ENCODE data around the gene NOL7.

NOL7 gene

DNA sequence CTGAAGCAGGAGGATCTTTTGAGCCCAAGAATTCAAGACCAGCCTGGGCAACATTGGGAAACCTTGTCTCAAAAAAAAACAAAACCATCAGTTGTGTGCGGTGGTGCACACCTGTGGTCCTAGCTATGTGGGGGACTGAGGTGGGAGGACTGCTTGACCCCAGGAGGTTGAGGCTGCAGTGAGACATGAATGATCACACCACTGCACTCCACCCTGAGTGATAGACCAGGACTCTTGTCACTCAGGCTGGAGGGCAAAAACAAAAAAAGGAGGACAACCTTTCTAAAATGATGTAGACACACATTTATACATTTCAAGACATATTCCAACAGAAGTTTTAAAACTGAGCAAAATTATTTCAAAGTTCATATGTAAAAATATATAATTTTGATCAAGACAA lies 45.1 kb downstream of the NOL7 start:
- DNase-seq: no peak

DNA sequence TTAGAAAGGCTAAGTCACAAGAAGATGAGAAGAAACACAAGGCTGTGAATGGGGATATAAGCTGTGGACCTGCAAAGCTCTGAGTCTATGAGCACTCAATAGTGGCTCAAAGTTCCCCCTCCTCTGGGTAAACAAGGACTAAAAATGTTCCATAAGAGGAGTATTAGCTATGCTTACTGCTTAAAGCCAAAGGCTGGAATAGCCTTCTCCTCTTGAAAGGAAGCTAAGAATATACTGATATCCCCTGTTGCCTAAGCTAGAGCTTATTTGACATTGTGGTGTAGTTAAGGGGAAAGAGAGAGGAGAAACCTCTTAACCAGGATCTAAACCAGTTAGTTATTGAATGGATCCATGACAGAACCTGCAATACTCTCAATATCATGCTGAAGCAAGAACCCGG lies 45.8 kb downstream of the NOL7 start:
- no peak for DNase-seq

DNA sequence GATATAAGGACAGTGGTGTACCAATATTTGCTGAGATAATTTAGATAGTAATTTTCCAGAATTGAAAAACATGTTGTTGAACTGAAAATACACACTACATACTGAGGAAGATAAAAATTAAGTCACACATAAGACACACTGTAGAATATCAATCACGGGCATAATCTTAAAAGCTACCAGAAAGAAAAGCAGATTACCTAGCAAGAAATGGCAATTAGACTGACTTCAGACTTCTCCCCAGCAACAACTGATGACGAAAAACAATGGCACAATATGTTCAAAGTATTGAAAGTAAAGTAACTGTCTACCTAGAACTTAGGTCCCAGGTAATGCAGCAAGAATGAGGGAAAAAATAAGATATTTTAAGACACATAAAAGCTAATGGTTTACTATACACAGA lies 46.5 kb downstream of the NOL7 start:
- DNase-seq: no peak

DNA sequence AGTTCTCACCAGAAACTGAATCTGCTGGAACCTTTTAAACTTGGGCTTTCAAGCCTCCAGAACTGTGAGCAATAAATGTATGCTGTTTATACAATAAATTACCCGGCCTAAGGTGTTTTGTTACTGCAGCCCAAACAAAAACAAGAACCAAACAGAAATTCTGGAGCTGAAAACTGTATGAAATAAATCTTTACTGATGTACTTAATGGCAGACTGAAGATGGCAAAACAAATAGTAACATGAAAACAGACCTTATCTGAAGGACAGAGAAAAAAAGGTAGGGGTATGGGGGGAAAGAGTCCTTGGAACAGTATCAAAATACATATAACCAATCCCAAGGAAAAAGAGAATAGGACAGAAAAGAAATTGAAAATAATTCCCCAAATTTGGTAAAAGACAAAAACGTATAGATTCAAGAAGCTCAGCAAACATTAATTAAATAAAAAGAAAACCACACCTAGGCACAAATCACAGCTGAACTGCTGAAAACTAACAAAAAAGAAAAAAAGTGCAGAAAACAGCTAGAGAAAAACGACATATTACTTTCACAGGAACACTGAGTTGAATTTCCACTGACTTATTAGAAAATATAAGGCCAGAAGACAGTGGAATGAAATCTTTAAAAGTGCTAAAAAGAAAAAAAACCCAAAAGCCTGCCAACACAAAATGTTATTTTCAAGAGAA lies 47.7 kb downstream of the NOL7 start:
- DNase-seq: no peak

DNA sequence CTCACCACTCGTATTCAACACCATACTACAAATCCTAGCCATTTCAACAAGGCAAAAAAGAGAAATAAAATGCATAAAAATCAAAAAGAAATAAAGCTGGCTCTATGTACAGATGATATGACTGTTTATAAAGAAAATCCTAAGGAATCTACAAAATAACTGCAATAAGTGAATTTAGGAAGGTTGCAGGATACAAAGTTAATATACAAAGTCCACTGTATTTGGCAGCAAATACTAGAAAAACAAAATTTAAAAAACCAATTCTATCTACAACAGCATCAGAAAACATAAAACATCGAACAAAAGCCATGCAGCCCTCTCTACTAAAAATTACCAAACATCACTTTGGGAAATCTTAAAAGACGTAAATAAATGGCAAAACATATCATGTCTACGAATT lies 48.9 kb downstream of the NOL7 start:
- no peak for DNase-seq

DNA sequence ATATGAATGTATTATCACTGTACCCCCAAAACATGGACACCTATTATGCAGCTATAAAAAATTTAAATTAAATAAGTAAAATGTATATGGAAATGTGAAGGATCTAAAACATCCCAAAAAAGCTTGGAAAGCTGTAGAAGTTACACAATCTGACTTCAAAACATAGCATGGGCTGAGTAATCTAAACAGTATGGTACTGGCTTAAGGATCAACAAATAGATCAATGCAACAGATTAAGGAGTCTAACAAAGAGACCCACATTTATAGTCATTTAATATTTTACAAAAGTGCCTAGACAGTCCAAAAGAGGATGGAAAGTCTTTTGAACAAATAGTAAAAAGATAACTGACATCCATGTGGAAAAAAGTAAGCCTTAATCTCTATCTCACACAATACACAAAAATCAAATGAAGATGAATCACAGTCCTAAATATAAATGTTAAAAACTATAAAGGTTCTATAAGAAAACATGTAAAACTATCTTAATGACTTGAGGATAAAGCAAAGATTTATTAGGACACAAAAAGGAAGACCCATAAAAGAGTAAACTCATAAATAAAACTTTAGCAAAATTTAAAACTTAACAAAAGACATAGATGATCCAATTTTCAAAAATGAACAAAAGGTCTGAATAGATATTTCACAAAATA lies 49.7 kb downstream of the NOL7 start:
- DNase-seq: no peak

DNA sequence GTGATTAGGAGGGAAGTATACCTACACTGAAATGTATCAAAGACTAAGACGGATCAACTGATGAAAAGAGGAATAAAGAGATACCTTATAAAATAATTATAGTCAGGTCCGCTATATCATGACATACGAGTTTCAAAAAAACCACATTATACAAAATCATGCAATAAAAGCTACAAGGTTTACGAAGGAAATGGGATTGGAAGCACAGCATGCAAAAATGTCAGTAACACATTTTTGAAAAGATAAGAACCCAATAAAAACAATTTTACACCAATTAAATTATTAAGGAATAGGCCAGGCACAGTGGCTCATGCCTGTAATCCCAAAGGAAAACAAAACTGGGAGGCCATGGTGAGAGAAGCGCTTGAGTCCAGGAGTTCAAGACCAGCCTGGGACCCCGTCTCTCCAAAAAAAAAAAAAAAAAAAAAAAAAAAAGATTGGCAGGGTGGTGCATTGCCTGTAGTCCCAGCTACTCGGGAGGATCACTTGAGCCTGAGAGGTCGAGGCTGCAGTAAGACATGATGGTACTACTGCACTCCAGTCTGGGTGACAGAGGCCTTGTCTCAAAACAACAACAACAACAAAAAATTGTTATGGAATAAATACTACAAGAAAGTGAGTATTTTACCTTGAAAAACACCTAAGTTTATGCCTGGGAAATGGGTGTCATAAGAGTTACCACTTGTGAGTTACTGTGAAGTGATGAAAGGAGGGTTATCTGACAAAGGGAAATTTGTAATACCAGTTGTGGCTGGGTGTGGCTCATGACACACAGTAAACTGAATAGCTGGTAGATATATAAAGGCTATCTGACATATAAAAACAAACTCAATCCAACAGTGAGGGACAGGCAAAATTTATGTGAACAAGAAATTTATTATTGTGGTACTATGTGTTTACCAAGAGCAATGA lies 51.3 kb downstream of the NOL7 start:
- no peak for DNase-seq

DNA sequence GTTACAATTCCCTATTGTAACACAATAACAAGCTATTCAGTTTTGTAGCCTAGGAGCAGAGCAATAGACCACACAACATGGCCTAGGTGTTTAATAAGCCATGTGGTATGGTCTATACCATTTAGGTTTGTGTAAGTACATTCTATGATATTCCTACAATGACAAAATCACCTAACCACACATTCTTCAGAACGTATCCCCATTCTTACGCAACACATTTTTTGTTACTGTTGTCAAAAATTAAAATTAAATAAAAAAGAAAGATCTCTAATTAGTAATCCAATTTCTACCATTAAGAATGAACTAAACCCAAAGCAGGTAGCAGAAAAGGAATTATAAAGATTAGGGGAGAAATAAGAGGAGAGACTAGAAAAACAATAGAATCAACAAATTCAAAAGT lies 52.5 kb downstream of the NOL7 start:
- DNase-seq: no peak

DNA sequence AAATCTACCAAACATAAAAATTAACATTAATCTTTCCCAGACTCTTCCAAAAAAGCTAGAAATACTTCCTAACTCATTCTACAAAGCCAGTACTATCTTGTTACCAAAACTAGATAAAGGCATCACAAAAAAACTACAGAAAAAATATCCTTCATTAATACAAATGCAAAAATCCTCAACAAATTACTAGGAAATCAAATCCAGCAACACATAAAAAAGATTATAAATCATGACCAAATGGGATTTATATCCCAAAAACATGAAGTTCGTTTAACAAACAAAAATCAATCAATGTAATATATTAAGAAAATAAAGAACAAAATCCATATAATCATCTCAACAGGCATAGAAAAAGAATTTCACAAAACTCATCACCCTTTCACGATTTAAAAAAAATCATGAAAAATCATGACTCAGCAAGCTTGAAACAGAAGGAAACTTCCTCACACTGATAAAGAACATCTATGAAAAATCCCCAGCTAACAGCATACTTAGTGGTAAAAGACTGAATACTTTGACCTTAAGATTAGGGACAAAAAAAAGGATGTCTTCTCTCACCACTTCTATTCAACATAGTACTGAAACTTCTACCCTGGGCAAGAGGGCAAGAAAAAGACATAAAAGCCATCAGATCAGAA lies 53.3 kb downstream of the NOL7 start:
- DNase-seq: no peak

DNA sequence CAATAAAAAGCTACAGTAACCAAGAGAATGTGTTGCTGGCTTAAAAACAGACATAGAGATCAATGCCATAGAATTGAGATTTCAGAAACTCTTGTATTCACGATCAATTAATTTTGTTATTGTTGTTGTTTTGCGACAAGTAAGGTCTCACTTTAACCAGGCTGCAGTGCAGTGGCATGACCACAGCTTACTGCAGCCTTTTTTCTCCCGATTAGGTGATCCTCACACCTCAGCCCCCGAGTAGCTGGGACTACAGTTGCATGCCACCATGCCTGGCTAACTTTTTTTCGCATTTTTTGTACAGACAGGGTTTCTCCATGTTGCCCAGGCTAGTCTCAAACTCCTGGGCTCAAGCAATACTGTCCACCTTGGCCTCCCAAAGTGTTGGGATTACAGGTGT lies 54.3 kb downstream of the NOL7 start:
- no peak for DNase-seq

All from NCI-H774 (cell line).